H9 (cell line): Measurements from ENCODE around the gene TMEM17. TPM values are rescaled to one million over a fixed set of nuclear protein-coding genes. Genes with fewer than 3 reads are reported as not detected.

Source experiments
- DNase-seq: peaks from one replicate; pipeline ENCODE4 v3.0.0-alpha.2; 2017
- H2AFZ ChIP-seq: one replicate; pipeline ENCODE4 v1.6.1; 2013; ENCODE audit warnings: mild to moderate bottlenecking, low read length, control low read depth, moderate library complexity
- H2AK5ac ChIP-seq: 2 replicates; pipeline ENCODE4 v1.6.1; 2013; ENCODE audit warnings: low read length, control low read depth, mixed read lengths; ENCODE audit not compliant: insufficient read length
- H2BK120ac ChIP-seq: one replicate; pipeline ENCODE4 v1.6.1; 2013; ENCODE audit warnings: low read depth, mild to moderate bottlenecking, low read length, control low read depth, inconsistent platforms; ENCODE audit not compliant: poor library complexity, severe bottlenecking
- H2BK12ac ChIP-seq: 2 replicates; pipeline ENCODE4 v1.6.1; 2013; ENCODE audit warnings: low read length, control low read depth, mixed read lengths, low read depth; ENCODE audit not compliant: insufficient read length
- H2BK15ac ChIP-seq: 2 replicates; pipeline ENCODE4 v1.6.1; 2013; ENCODE audit warnings: low read depth, low read length, control low read depth
- H2BK20ac ChIP-seq: one replicate; pipeline ENCODE4 v1.6.1; 2013; ENCODE audit warnings: low read depth, mild to moderate bottlenecking, low read length, control low read depth, inconsistent platforms; ENCODE audit not compliant: poor library complexity, severe bottlenecking
- H2BK5ac ChIP-seq: 2 replicates; pipeline ENCODE4 v1.6.1; 2013; ENCODE audit warnings: low read length, control low read depth, mixed read lengths; ENCODE audit not compliant: insufficient read length
- H3K14ac ChIP-seq: 2 replicates; pipeline ENCODE4 v1.6.1; 2013; ENCODE audit warnings: low read length, control low read depth; ENCODE audit not compliant: insufficient read depth
- H3K18ac ChIP-seq: 2 replicates; pipeline ENCODE4 v1.6.1; 2013; ENCODE audit warnings: low read depth, mild to moderate bottlenecking, mixed read lengths, low read length, control low read depth; ENCODE audit not compliant: insufficient read length
- H3K23ac ChIP-seq: 2 replicates; pipeline ENCODE4 v1.6.1; 2013; ENCODE audit warnings: low read length, control low read depth, mixed read lengths, low read depth; ENCODE audit not compliant: insufficient read length
- H3K23me2 ChIP-seq: 2 replicates; pipeline ENCODE4 v1.6.1; 2013; ENCODE audit warnings: low read depth, mild to moderate bottlenecking, mixed read lengths, low read length, control low read depth; ENCODE audit not compliant: insufficient read length, poor library complexity, severe bottlenecking
- H3K27ac ChIP-seq: 2 replicates; pipeline ENCODE4 v1.5.1; 2013; ENCODE audit warnings: low read length, control low read depth, mixed read lengths, low read depth; ENCODE audit not compliant: insufficient read length
- H3K27me3 ChIP-seq: 2 replicates; pipeline ENCODE4 v1.6.1; 2013; ENCODE audit warnings: low read length, control low read depth, inconsistent platforms; ENCODE audit not compliant: insufficient read depth
- H3K4ac ChIP-seq: 2 replicates; pipeline ENCODE4 v1.6.1; 2013; ENCODE audit warnings: low read depth, mild to moderate bottlenecking, control low read depth, inconsistent platforms, low read length, moderate library complexity
- H3K4me1 ChIP-seq: 2 replicates; pipeline ENCODE4 v1.6.1; 2013; ENCODE audit warnings: low read length, control low read depth, inconsistent platforms; ENCODE audit not compliant: insufficient read depth
- H3K4me2 ChIP-seq: 2 replicates; pipeline ENCODE4 v1.6.1; 2013; ENCODE audit warnings: low read length, control low read depth, mixed read lengths; ENCODE audit not compliant: insufficient read length, insufficient read depth
- H3K56ac ChIP-seq: 2 replicates; pipeline ENCODE4 v1.6.1; 2013; ENCODE audit warnings: low read depth, mild to moderate bottlenecking, mixed read lengths, low read length, control low read depth; ENCODE audit not compliant: insufficient read length
- H3K79me1 ChIP-seq: 2 replicates; pipeline ENCODE4 v1.6.1; 2013; ENCODE audit warnings: low read depth, mild to moderate bottlenecking, moderate library complexity, low read length, control low read depth, inconsistent platforms; ENCODE audit not compliant: insufficient read depth, poor library complexity, severe bottlenecking
- H3K79me2 ChIP-seq: 2 replicates; pipeline ENCODE4 v1.6.1; 2013; ENCODE audit warnings: low read length, control low read depth, inconsistent platforms; ENCODE audit not compliant: insufficient read depth
- H3K9ac ChIP-seq: 2 replicates; pipeline ENCODE4 v1.6.1; 2013; ENCODE audit warnings: low read length, control low read depth, mixed read lengths; ENCODE audit not compliant: insufficient read length; ENCODE audit errors: extremely low read depth
- H3K9me3 ChIP-seq: one replicate; pipeline ENCODE4 v1.6.1; 2013; ENCODE audit warnings: low read depth, low read length, inconsistent platforms; ENCODE audit not compliant: control insufficient read depth
- H3T11ph ChIP-seq: one replicate; pipeline ENCODE4 v1.6.1; 2013; ENCODE audit warnings: mild to moderate bottlenecking, low read length, control low read depth, inconsistent platforms
- H4K20me1 ChIP-seq: one replicate; pipeline ENCODE4 v1.6.1; 2013; ENCODE audit not compliant: control insufficient read depth, insufficient read length, insufficient read depth
- H4K5ac ChIP-seq: 2 replicates; pipeline ENCODE4 v1.6.1; 2013; ENCODE audit warnings: low read depth, mild to moderate bottlenecking, mixed read lengths, low read length, control low read depth; ENCODE audit not compliant: insufficient read length
- H4K8ac ChIP-seq: replicated peaks from 2 replicates; pipeline ENCODE4 v1.6.1; 2013; ENCODE audit warnings: low read length, control low read depth, mixed read lengths, low read depth; ENCODE audit not compliant: insufficient read length
- H4K91ac ChIP-seq: 2 replicates; pipeline ENCODE4 v1.6.1; 2013; ENCODE audit warnings: low read depth, mild to moderate bottlenecking, moderate library complexity, mixed read lengths, low read length, control low read depth; ENCODE audit not compliant: insufficient read length
- H3K27ac Mint-ChIP-seq, 3 experiments: 2 replicates in 2 of 3; 3 replicates in 1 of 3; pipeline ENCODE4 v1.8.0; 2020 to 2021; ENCODE audit warnings: mixed read lengths in 3 of 3, mild to moderate bottlenecking in 1 of 3, moderate library complexity in 1 of 3
- H3K27me3 Mint-ChIP-seq: 2 replicates; pipeline ENCODE4 v1.8.0; 2021; ENCODE audit warnings: low read depth, mild to moderate bottlenecking, moderate library complexity, mixed read lengths
- H3K36me3 Mint-ChIP-seq, 3 experiments: 2 replicates in 2 of 3; 3 replicates in 1 of 3; pipeline ENCODE4 v1.8.0; 2020 to 2021; ENCODE audit warnings: low read depth in 3 of 3, mixed read lengths in 3 of 3; ENCODE audit not compliant: insufficient read depth in 1 of 3
- H3K4me1 Mint-ChIP-seq, 2 experiments: 2 replicates each; pipeline ENCODE4 v1.8.0; 2020; ENCODE audit warnings: mixed read lengths in 2 of 2
- H3K4me3 Mint-ChIP-seq, 2 experiments: 2 replicates in 1 of 2; 3 replicates in 1 of 2; pipeline ENCODE4 v1.8.0; 2020 to 2021; ENCODE audit warnings: mild to moderate bottlenecking in 2 of 2, mixed read lengths in 2 of 2, moderate library complexity in 1 of 2
- H3K9me3 Mint-ChIP-seq, 2 experiments: 2 replicates in 1 of 2; 3 replicates in 1 of 2; pipeline ENCODE4 v1.8.0; 2020; ENCODE audit warnings: mild to moderate bottlenecking in 2 of 2, mixed read lengths in 2 of 2, moderate library complexity in 1 of 2
- CTCF ChIP-seq: fragments of 200-600 bp; sonication (generic); conservative IDR thresholded peaks from 3 replicates; pipeline ENCODE4 v1.8.0; 2021; ENCODE audit warnings: antibody characterized with exemption, mild to moderate bottlenecking
- total RNA-seq: library from RNA; stranded (reverse); gene quantifications from 2 replicates; pipeline ENCODE4 v1.2.1, GENCODE V29; 2021

The TMEM17 gene
- total RNA-seq, 1 experiment from 2014 or later: 1.3 TPM

GRCh38 chr2:62529758-62530157, 23.8 kb upstream of the TMEM17 start:
- no peak overlapping the region for H3K56ac ChIP-seq
- no peak overlapping the region for H3K4ac ChIP-seq
- H4K5ac ChIP-seq: no peak overlapping the region
- Mint-ChIP-seq H3K9me3 (peaks cover 14% of the 10 kb centered on the region in 2 experiments), H3K4me3 (no peak overlapping the region), H3K27ac (no peak overlapping the region), H3K4me1 (peaks cover 36 to 50% of the 10 kb centered on the region in 2 experiments), H3K27me3 (peaks cover 4% of the 10 kb centered on the region; the same call in 1 of the 2 replicates), H3K36me3 (peaks cover 12 to 17% (median 15%) of the 10 kb centered on the region in 3 experiments)
- H2BK5ac ChIP-seq: no peak overlapping the region
- H2AFZ ChIP-seq: no peak overlapping the region
- no peak for TF ChIP-seq CTCF
- H3K4me1 ChIP-seq: peaks cover 3% of the 10 kb centered on the region; the same call in 1 of the 2 replicates
- no peaks in the 10 kb centered on the region for H3K23me2 ChIP-seq
- no peak overlapping the region for H3K23ac ChIP-seq
- H2AK5ac ChIP-seq: no peak overlapping the region
- no peak overlapping the region for H3K9ac ChIP-seq
- H3K79me2 ChIP-seq: no peaks in the 10 kb centered on the region
- H4K91ac ChIP-seq: no peak overlapping the region
- no peak overlapping the region for H3K27ac ChIP-seq
- H3K79me1 ChIP-seq: no peaks in the 10 kb centered on the region
- H3K18ac ChIP-seq: no peak overlapping the region
- no peak overlapping the region for H2BK15ac ChIP-seq
- H4K20me1 ChIP-seq: no peaks in the 10 kb centered on the region
- no peak overlapping the region for H3K4me2 ChIP-seq
- H4K8ac ChIP-seq: no peak overlapping the region
- H2BK12ac ChIP-seq: no peak overlapping the region
- no peak overlapping the region for H3K14ac ChIP-seq
- no peak for DNase-seq
- H3K9me3 ChIP-seq: no peaks in the 10 kb centered on the region
- no peak overlapping the region for H3T11ph ChIP-seq
- no peak overlapping the region for H2BK120ac ChIP-seq
- H3K27me3 ChIP-seq: no peaks in the 10 kb centered on the region
- no peak overlapping the region for H2BK20ac ChIP-seq
